ENCODE measurements around the gene MYO16. TPM values are rescaled to one million over a fixed set of nuclear protein-coding genes. Genes with fewer than 3 reads are reported as not detected.

The MYO16 gene
- total and polyA plus RNA-seq, 2 of the 4 experiments (the other 2 are of a cell fraction) = under 0.01 to 0.03 TPM

DNA sequence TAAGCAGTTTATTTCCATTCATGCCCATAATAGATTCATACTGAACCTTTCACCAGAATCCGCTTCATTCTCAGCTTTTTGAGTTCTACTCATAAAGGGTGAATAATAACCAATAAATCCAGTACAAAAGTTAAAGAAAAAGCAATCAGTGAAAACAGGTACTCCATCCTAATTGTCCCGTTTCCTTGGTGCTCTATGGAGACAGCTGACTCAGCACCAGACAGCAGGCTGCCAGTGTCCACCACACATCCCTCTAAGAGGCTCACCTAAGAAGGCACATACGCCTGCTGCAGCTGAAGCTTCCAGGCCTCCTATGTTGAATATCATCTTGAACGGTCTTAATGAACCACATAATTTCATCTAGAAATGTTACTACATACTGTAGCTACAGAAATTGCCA lies 27.3 kb downstream of the MYO16 start:
- no peaks in the 10 kb centered on the region for H3K9me1 ChIP-seq (ENCODE audit: insufficient read depth, low read length)
- H2AFZ ChIP-seq (replicated peaks; ENCODE audit: low read length, poor library complexity) = no peak overlapping the region
- no peak overlapping the region for H4K8ac ChIP-seq (ENCODE audit: low read depth in 2 of 2, low read length in 2 of 2)
- H3K18ac ChIP-seq (ENCODE audit: low read depth, low read length) = no peak overlapping the region
- H3K9me3 ChIP-seq (ENCODE audit: control insufficient read depth, insufficient read depth, low read length) = peaks cover 4% of the 10 kb centered on the region; the same call in 1 of the 2 replicates
- dilution Hi-C loops (cut with HindIII; ENCODE audit: low sequenced_read_pairs, unreplicated experiment) (no loop called here), in situ Hi-C loops (cut with MboI; ENCODE audit: low sequenced_read_pairs) (no loop called here), intact Hi-C loops (cut with micrococcal nuclease) (no loop called here)
- no peak overlapping the region for H3K4ac ChIP-seq (ENCODE audit: low read depth, low read length)
- H4K5ac ChIP-seq (ENCODE audit: low read depth, low read length) = no peak overlapping the region
- H3K9ac ChIP-seq (ENCODE audit: low read depth, low read length) = no peak overlapping the region
- WGBS, 2 experiments (ENCODE audit: extremely low coverage in 2 of 2, insufficient read length in 1 of 2) = no CpG with 5 or more reads among the region's 4 CpGs
- DNase-seq (no peak), ATAC-seq (ENCODE audit: low read depth) (no peak)
- H3K23ac ChIP-seq (ENCODE audit: low read depth, low read length) = no peak overlapping the region
- BruUV-seq (replicated peaks) = no TSS peak
- no peak overlapping the region for H2BK120ac ChIP-seq (ENCODE audit: low read depth, low read length)
- POLR2A ChIA-PET (ENCODE audit: unreplicated experiment) = no interaction called here
- no peak overlapping the region for H2BK5ac ChIP-seq (ENCODE audit: low read depth, low read length, poor library complexity, severe bottlenecking)
- TF ChIP-seq, protein P1, sequence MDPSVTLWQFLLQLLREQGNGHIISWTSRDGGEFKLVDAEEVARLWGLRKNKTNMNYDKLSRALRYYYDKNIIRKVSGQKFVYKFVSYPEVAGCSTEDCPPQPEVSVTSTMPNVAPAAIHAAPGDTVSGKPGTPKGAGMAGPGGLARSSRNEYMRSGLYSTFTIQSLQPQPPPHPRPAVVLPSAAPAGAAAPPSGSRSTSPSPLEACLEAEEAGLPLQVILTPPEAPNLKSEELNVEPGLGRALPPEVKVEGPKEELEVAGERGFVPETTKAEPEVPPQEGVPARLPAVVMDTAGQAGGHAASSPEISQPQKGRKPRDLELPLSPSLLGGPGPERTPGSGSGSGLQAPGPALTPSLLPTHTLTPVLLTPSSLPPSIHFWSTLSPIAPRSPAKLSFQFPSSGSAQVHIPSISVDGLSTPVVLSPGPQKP (IDR thresholded peaks at IDR 0.05; ENCODE audit: borderline replicate concordance, low read depth, low read length) = no peak
- no peak for TF ChIP-seq MXI1 (IDR thresholded peaks at IDR 0.05; ENCODE audit: borderline replicate concordance, low read depth, low read length)
- peak; percentile 52 for TF ChIP-seq MAFK (IDR thresholded peaks at IDR 0.05; ENCODE audit: low read depth, low read length)
- TF ChIP-seq NFE2L2 (IDR thresholded peaks at IDR 0.05; ENCODE audit: low read depth, low read length) = no peak
- H2BK20ac ChIP-seq (ENCODE audit: low read depth, low read length) = no peak overlapping the region
- no peak overlapping the region for H3K27ac ChIP-seq (ENCODE audit: insufficient read depth, low read length)
- H2BK15ac ChIP-seq (ENCODE audit: low read depth, low read length) = no peak overlapping the region
- H2AK5ac ChIP-seq (ENCODE audit: low read depth, low read length) = no peak overlapping the region
- no peak overlapping the region for H3K4me3 ChIP-seq (ENCODE audit: insufficient read depth, low read depth, low read length)
- H4K20me1 ChIP-seq (ENCODE audit: insufficient read depth, low read length) = no peaks in the 10 kb centered on the region
- H2AK9ac ChIP-seq (replicated peaks; ENCODE audit: low read depth, low read length, poor library complexity) = no peak overlapping the region
- no peak overlapping the region for H3K14ac ChIP-seq (replicated peaks; ENCODE audit: low read depth, low read length)
- H3K56ac ChIP-seq (ENCODE audit: extremely low read depth, insufficient read depth, low read length) = no peak overlapping the region
- no peak overlapping the region for H4K91ac ChIP-seq (ENCODE audit: insufficient read depth, low read depth, low read length)
- no peaks in the 10 kb centered on the region for H3K79me1 ChIP-seq (ENCODE audit: low read depth in 1 of 2, low read length in 2 of 2)
- no peaks in the 10 kb centered on the region for H3K4me1 ChIP-seq (ENCODE audit: control insufficient read depth, insufficient read depth, low read length)
- H3K27me3 ChIP-seq (ENCODE audit: control insufficient read depth, insufficient read depth, low read length) = no peaks in the 10 kb centered on the region
- CTCF ChIA-PET = no interaction called here
- H3K4me2 ChIP-seq (ENCODE audit: low read depth, low read length) = no peak overlapping the region
- H3K36me3 ChIP-seq (ENCODE audit: control insufficient read depth, insufficient read depth, low read length) = no peaks in the 10 kb centered on the region
